GM19193 (cell line): Measurements from ENCODE around the gene TASL.

Experiments
- POLR2A ChIP-seq: IDR thresholded peaks from 4 replicates; pipeline ENCODE4 v1.6.1; 2011; ENCODE audit not compliant: insufficient read depth, insufficient read length; ENCODE audit errors: extremely low read depth

TASL gene

GRCh38 chrX:30586516-30586915, 8.9 kb upstream of the TASL start:
- TF ChIP-seq POLR2A: no peak

DNA sequence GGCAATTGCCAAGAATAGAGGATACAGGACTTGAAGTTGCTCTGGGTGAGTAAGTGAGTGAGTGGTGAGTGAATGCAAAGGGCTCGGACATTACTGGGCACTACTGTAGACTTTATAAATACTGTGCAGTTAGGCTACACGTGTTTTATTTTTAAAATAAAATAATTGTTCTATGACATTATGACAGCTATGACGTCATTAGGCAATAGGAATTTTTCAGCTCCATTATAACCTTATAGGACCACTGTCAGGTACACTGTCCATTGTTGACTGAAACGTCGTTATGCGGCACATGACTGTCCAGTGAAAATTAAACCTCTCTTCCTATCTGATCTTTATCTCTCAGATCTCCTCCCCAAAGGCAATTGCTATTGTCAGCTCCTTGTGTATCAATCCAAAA, 5.1 kb upstream of the TASL start:
- no peak for TF ChIP-seq POLR2A

DNA sequence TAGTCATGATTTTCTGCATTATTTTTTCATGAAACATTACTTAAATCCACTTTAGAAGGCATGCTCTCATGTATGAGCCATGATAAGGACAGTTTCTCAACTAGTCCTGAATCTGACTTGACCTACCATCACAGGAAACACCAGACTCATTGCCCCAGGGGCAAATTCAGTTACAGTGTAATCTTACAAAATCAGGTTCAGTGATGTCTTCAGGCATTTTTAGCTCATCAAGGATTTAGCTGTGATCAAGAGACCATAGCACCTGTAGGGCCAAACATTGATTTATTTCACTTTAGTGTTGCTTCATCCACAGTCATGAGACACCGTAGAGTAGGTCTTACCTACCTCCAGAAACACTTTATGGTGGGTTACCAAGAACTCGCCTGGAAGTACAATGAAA, 3.1 kb upstream of the TASL start:
- no peak for TF ChIP-seq POLR2A

- TF ChIP-seq POLR2A: no peak
These were observed 685 bp downstream of the TASL start for GRCh38 chrX:30576881-30577280.

DNA sequence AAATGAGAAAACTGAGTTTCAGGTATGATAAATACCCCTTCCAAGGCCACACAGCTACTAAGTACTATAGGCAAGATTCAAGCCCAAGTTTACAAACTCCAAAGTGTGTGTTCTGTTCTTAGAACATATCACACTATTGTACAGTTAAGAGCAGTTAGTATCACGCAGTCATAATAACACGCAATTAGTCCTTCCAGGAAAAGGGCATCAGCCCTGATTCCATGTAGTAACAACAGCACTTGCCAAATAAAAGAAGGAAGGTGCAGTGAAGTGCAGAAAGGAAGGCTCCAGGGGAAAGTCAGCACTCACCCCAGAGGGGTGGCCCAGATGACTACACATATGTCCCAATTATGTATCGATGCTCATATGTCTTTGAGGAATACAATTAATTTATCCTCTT, 4.4 kb downstream of the TASL start:
- TF ChIP-seq POLR2A: no peak

DNA sequence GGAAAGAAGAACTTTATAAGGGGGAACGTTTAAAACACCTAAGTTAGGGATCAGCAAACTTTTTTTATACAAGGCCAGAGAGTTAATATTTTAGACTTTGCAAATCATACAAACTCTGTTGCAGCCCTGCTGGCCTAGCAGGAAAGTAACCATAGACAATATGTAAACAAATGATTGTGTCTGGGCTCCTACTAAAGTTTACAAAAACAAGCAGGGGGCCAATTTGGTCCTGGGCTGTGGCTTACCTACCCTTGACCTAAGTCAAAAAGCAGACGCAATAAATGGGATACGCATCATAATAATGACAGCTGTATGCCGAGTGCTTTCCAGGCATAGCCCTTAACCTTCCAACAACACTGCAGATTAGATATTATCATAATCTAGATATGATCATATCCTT, 4.9 kb downstream of the TASL start:
- TF ChIP-seq POLR2A: no peak

- TF ChIP-seq POLR2A: peak; percentile 36
These were observed 5.6 kb downstream of the TASL start for GRCh38 chrX:30572004-30572403.

DNA sequence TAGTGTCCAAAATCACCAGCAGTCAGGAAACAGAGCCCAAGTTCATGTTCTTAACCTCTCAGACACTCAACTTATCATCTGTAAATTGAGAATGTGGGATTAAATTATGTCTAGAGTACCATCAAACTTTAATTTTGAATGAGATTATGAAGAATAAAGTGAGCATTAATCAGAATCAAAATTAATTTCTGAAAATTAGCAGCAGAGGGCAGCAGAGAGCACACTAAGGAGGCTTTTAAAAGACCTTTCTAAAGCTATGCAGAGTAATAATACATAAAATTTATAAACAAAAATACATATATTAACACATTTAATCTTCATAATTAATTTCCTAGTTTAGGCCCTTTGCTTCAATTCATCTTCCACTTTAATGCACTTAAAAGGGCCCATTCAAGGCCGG, 7.1 kb downstream of the TASL start:
- TF ChIP-seq POLR2A: no peak

DNA sequence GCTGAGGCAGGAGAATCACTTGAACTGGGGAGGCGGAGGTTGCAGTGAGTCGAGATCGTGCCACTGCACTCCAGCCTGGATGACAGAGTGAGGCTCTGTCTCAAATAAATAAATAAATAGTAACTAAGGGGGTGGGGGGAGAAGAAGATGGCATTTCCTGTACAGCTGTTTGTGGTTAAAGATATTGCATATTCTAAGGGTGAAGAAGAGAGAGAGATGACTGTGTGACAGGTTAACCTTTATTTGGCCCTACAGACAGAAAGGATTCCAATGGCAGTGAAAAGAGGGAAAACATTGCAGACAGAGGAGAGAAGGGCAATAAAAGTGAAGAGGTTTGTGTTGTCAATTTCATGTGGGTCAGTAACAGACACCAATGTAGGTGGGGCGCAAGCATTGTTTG, 9.4 kb downstream of the TASL start:
- TF ChIP-seq POLR2A: no peak

- no peak for TF ChIP-seq POLR2A
These were observed 16.4 kb downstream of the TASL start for GRCh38 chrX:30561191-30561590.

DNA sequence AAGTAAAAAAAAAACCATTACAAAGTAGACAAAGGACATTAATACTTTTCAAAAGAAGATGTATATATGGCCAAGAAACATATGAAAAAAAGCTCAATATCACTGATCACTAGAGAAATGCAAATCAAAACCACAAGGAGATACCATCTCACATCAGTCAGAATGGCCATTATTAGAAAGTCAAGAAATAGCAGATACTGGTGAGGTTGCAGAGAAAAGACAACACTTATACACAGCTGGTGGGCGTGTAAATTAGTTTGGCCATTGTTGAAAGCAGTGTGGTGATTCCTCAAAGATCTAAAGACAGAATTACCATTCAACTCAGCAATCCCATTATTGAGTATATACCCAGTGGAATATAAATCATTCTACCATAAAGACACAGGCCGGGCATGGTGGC, 39.3 kb downstream of the TASL start:
- no peak for TF ChIP-seq POLR2A

DNA sequence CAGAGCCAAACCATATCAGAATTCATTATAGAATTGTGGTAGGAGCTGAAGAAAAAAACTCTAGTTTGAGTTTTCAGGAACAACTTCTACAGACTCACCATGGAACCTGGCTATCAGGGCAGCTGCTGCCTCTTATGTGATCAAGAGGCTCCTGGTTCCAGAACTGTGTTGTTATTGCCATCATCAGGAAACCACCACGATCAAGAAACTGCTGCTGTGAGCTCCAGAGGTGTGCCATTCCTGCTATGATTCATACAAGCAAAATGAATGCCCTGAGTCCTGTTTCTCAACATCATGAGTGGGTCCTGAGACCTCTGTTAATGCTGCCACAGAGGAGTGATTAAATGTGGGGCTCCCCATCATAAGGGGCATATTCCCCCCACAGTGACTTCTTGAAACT, 43.7 kb downstream of the TASL start:
- TF ChIP-seq POLR2A: no peak

DNA sequence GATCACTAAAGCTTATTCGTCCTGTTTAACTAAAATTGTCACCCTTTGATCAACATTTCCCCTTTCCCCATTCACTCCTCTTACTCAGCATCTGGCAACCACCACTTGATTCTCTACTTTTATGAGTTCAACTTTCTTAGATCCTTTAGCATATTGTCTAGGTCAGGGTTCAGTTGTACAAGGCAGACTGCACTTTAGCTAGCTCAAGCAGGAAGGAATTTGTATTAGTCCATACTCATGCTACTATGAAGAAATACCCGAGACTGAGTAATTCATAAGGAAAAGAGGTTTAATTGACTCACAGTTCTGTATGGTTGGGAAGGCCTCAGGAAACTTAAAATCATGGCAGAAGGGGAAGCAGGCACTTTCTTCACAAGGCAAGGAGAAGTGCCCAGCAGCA, 44.3 kb downstream of the TASL start:
- no peak for TF ChIP-seq POLR2A

DNA sequence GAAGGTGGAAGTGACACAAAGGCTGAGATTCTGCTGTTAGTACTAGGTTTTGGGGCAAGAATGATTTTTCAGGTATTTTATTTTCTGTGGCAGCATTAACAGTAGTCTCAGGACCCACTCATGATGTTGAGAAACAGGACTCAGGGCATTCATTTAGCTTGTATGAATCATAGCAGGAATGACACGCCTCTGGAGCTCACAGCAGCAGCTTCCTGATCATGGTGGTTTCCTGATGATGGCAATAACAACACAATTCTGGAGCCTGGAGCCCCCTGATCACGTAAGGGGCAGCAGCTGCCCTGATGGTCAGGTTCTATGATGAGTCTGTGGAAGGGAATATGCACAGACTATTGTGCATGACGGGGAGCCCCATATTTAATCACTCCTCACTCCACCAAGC, 47.0 kb downstream of the TASL start:
- TF ChIP-seq POLR2A: no peak

DNA sequence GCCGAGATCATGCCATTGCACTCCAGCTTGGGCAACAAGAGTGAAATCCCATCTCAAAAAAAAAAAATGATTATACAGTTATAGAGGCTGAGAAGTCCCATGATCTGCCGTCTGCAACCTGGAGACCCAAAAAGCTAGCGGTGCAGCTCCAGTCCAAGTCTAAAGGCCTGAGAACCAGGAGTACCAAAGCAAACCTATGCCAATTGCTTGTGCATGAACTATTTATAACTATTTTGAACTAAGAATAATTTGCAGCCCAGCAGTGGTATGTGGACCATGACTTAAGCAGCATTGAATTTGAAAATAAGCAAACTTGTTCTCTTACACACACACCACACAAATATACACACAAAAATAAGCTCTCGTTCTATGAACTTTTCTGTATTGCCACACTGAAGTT, 51.8 kb downstream of the TASL start:
- TF ChIP-seq POLR2A: no peak

- TF ChIP-seq POLR2A: no peak
These were observed 56.0 kb downstream of the TASL start for GRCh38 chrX:30521440-30522182.

GRCh38 chrX:30513284-30513683, 64.3 kb downstream of the TASL start:
- TF ChIP-seq POLR2A: no peak
